WTC11 (cell line): ENCODE measurements around the gene SAE1.

Experiments used
- ESRRA ChIP-seq: sonication (generic); formaldehyde crosslinking; IDR thresholded peaks from 2 replicates; pipeline ENCODE4 v1.8.1; 2022; ENCODE audit warnings: mild to moderate bottlenecking, missing genetic modification reagents, borderline replicate concordance
- KAT7 ChIP-seq: sonication (generic); formaldehyde crosslinking; IDR thresholded peaks from 2 replicates; pipeline ENCODE4 v1.8.1; 2023; ENCODE audit warnings: missing genetic modification reagents, mild to moderate bottlenecking, borderline replicate concordance
- MYBL2 ChIP-seq: sonication (generic); formaldehyde crosslinking; IDR thresholded peaks from 2 replicates; pipeline ENCODE4 v1.8.1; 2023; ENCODE audit warnings: mild to moderate bottlenecking, moderate library complexity, missing genetic modification reagents
- SP1 ChIP-seq: sonication (generic); formaldehyde crosslinking; conservative IDR thresholded peaks from 2 replicates; pipeline ENCODE4 v1.8.1; 2022; ENCODE audit warnings: missing genetic modification reagents
- TEAD1 ChIP-seq: sonication (generic); formaldehyde crosslinking; IDR thresholded peaks from 2 replicates; pipeline ENCODE4 v1.8.0; 2022; ENCODE audit warnings: mild to moderate bottlenecking, missing genetic modification reagents
- USF2 ChIP-seq: sonication (generic); formaldehyde crosslinking; IDR thresholded peaks from 2 replicates; pipeline ENCODE4 v1.8.1; 2023; ENCODE audit warnings: mild to moderate bottlenecking, missing genetic modification reagents, moderate library complexity
- ZBTB21 ChIP-seq: sonication (generic); formaldehyde crosslinking; IDR thresholded peaks from 2 replicates; pipeline ENCODE4 v1.8.1; 2023; ENCODE audit warnings: mild to moderate bottlenecking, missing genetic modification reagents, borderline replicate concordance
- ZNF232 ChIP-seq: sonication (generic); formaldehyde crosslinking; IDR thresholded peaks from 2 replicates; pipeline ENCODE4 v1.8.0; 2022; ENCODE audit warnings: mild to moderate bottlenecking, missing genetic modification reagents
- ZNF317 ChIP-seq: sonication (generic); formaldehyde crosslinking; IDR thresholded peaks from 2 replicates; pipeline ENCODE4 v1.8.1; 2023; ENCODE audit warnings: low read depth, mild to moderate bottlenecking, moderate library complexity, missing genetic modification reagents, borderline replicate concordance
- TF ChIP-seq, protein P1 (sequence below): fragments of 200-600 bp; IDR thresholded peaks from 2 replicates; pipeline ENCODE4 v1.8.0; 2022; ENCODE audit warnings: antibody characterized with exemption
- TF ChIP-seq, protein P2 (sequence below): sonication (generic); formaldehyde crosslinking; IDR thresholded peaks from 2 replicates; pipeline ENCODE4 v1.8.1; 2022; ENCODE audit warnings: mild to moderate bottlenecking, moderate library complexity, missing genetic modification reagents
- TF ChIP-seq, protein P3 (sequence below): sonication (generic); formaldehyde crosslinking; IDR thresholded peaks from 2 replicates; pipeline ENCODE4 v1.8.1; 2023; ENCODE audit warnings: mild to moderate bottlenecking, moderate library complexity, missing genetic modification reagents
- TF ChIP-seq, protein P4 (sequence below): sonication (generic); formaldehyde crosslinking; IDR thresholded peaks from 2 replicates; pipeline ENCODE4 v1.8.0; 2022; ENCODE audit warnings: mild to moderate bottlenecking, missing genetic modification reagents

GRCh38 chr19:47200530-47200929, 69.9 kb downstream of the SAE1 start:
- TF ChIP-seq, protein P1, sequence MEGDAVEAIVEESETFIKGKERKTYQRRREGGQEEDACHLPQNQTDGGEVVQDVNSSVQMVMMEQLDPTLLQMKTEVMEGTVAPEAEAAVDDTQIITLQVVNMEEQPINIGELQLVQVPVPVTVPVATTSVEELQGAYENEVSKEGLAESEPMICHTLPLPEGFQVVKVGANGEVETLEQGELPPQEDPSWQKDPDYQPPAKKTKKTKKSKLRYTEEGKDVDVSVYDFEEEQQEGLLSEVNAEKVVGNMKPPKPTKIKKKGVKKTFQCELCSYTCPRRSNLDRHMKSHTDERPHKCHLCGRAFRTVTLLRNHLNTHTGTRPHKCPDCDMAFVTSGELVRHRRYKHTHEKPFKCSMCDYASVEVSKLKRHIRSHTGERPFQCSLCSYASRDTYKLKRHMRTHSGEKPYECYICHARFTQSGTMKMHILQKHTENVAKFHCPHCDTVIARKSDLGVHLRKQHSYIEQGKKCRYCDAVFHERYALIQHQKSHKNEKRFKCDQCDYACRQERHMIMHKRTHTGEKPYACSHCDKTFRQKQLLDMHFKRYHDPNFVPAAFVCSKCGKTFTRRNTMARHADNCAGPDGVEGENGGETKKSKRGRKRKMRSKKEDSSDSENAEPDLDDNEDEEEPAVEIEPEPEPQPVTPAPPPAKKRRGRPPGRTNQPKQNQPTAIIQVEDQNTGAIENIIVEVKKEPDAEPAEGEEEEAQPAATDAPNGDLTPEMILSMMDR: no peak
- TF ChIP-seq SP1 (CRISPR knock-in tag): no peak
- TF ChIP-seq, protein P2, sequence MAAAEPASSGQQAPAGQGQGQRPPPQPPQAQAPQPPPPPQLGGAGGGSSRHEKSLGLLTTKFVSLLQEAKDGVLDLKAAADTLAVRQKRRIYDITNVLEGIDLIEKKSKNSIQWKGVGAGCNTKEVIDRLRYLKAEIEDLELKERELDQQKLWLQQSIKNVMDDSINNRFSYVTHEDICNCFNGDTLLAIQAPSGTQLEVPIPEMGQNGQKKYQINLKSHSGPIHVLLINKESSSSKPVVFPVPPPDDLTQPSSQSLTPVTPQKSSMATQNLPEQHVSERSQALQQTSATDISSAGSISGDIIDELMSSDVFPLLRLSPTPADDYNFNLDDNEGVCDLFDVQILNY (CRISPR knock-in tag): no peak
- TF ChIP-seq, protein P3, sequence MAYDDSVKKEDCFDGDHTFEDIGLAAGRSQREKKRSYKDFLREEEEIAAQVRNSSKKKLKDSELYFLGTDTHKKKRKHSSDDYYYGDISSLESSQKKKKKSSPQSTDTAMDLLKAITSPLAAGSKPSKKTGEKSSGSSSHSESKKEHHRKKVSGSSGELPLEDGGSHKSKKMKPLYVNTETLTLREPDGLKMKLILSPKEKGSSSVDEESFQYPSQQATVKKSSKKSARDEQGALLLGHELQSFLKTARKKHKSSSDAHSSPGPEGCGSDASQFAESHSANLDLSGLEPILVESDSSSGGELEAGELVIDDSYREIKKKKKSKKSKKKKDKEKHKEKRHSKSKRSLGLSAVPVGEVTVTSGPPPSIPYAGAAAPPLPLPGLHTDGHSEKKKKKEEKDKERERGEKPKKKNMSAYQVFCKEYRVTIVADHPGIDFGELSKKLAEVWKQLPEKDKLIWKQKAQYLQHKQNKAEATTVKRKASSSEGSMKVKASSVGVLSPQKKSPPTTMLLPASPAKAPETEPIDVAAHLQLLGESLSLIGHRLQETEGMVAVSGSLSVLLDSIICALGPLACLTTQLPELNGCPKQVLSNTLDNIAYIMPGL (CRISPR knock-in tag): no peak
- no peak for TF ChIP-seq ZNF232
- TF ChIP-seq MYBL2: no peak
- no peak for TF ChIP-seq TEAD1 (CRISPR knock-in tag)
- TF ChIP-seq KAT7: no peak
- TF ChIP-seq, protein P4, sequence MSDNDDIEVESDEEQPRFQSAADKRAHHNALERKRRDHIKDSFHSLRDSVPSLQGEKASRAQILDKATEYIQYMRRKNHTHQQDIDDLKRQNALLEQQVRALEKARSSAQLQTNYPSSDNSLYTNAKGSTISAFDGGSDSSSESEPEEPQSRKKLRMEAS: no peak
- TF ChIP-seq ZBTB21 (CRISPR knock-in tag): no peak
- no peak for TF ChIP-seq USF2 (CRISPR knock-in tag)
- TF ChIP-seq ZNF317 (CRISPR knock-in tag): no peak
- no peak for TF ChIP-seq ESRRA (CRISPR knock-in tag)
